GM21390 (cell line): ENCODE results near the gene BARX1.
"Not testable (repeated sequence)": the region's sequence is repeated elsewhere in the genome, so short reads cannot be mapped to it uniquely, and the experiment has no call there.

Experiments used
- ATAC-seq: cut with Tn5 transposase; IDR thresholded peaks from one replicate; pipeline ENCODE4 v1.9.1; 2021; ENCODE audit not compliant: unreplicated experiment

BARX1 gene

DNA sequence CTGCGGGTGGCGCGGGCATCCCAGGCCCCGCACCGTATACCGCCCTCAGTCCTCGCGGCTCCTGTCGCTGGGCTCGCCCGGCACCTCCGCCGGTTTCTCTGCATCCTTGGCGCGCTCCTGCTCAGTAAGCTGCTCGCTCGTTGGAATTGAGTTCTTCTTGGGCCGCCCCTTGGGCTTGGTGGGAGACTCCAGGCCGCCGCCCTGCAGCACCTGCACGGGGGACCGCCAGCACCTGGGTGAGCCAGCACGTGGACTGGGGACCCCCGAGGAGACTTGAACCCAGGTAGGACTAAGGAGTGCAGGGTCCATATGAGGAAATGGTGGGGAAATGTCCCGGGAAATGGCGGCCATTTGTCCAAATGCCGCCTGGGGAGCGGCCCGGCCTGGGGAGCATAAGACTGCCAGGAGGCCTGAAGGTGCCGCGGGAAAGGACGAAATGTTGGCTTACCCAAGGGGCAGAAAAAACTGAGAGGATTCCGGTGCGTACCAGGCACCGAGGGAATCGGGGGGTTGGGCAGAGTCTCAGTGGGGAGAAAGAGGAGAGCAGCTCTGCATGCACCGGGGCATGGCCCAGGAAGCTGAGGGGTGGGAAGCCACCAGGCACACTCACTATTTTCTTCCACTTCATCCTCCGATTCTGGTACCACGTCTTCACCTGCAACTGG lies 2.9 kb downstream of the BARX1 start:
- no peak for ATAC-seq

DNA sequence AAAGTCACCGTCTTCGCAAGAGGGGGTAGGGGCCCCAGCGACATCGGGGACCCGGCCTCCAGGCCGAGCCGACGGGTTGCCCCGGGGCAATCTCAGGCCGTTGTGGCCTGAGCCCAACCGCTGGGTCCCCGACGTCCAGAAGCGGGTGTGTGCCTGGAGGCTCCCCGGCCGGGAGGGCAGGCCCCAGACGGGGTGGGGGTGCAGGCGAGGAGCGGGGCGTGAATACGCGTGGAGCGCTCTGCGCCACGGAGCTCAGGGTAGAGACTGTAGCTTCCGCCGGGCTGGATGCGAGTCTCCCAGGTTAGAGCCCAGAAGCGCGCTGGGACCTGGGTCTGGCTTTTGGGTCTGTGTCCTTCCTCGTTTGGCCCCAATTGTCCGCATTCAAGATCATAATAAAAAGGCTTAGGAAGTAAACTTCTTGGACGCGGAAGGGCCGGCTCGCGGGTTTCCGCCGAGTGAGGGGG lies 3.5 kb downstream of the BARX1 start:
- no peak for ATAC-seq

DNA sequence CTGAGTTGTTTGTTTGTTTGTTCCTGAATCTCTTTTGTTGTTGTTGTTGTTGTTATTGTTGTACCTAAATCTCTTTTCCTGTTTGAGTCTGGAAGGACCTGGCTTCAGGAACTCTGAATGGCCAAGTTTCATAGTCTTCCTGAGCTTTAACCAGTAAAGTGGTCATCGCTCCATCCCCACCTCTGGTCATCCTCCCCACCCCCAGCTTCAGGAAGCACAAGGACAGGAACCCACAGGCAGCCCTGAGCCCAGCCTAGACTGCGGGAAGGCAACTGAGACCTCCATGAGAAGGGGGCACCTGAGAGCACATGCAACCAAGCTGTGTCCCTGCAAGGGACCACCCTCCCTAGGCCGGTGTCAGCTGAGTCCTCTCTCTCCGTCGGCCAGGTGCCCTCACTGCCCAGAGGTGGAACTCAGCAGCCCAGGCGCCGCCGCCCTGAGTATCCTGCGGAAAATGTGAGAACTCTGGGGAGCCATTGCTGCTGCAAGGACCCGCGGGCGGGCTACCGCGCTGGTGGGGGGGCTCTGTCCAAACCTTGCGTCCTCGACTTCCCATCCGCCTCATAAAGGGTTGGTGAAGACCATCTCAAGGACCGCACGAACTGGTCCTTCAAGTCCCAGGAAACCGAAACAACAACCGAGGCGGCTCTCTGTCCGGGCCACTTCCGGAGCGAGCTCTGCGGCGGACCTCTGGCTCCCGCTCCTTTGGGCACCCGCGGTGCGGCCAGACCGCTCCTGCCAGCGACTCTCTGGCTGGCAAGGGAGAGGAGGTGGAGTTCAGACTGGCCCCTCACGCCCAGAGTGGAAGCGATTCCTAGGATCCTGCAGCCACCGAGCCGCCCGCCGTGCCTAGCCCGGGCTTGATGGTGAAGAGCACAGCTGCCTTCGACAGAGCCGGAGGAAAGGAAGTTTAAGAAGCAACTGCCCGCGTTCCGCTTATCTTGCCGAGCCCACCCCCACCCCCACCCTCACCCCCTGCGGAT lies 4.2 kb downstream of the BARX1 start:
- ATAC-seq: no peak

DNA sequence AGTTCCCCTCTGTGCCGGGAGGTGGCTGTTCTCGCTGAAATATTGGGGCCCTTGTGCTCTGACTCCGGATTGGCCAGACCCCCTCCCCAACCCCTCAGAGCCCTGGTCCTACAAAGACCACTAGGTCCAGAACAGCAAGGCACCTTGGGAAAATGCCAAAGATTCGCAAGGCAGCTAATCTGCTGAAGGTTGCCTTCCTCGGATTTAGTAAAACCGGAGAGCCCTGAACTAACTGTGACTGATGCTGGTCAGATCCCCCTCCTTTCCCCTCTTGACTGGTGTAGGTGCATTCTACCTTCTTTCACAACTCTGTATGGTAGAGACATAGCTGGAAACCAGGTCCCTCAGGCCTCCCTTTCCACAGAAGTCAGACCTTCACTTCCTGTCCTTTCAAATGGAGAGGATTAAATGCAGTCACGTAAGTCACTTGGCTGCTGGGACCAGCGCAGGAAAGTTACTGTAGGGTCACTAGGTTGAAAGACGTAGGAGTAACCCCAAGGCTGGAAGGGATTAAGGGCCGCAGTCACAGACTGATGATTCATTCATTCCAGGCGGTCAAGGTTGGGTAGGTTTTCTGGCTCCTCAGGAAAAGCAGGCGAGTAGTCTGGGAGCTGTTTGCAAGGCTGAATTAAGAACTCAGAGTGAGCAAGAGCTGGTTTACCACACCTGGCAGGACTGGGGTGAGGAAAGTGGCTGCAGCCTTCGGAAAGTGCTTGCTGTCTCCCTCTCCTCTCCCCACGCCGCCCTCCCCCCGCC lies 5.3 kb downstream of the BARX1 start:
- ATAC-seq: no peak

DNA sequence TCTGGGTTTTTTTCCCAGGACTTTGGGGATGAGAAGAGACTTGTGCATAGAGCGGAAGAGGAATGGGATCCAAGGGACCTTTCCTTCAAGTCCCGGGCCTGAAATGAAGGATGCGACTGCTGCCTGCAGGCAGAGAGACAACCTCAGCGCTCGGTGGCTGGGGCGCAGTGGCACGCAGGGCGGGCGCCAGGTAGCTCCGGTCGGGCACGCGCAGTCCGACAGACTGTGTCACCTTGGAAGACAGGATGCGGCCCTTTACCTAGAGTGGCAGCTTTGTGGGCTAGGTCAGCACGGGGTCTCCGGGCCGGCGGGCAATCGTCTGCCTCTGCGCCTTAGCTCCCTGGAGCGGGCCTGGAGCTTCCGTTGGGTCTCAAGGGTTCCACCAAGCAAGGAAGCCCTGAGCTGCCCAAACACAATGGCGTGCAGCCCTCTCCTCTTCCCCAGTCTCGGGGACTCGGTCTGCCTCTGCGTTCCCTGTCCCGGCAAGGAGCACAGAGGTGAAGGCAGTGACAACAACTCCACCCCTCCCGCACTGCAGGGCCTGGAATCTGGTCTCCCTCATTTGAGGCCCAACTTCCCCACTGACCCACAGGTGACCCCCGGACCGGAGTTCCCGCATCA lies 6.0 kb downstream of the BARX1 start:
- no peak for ATAC-seq

DNA sequence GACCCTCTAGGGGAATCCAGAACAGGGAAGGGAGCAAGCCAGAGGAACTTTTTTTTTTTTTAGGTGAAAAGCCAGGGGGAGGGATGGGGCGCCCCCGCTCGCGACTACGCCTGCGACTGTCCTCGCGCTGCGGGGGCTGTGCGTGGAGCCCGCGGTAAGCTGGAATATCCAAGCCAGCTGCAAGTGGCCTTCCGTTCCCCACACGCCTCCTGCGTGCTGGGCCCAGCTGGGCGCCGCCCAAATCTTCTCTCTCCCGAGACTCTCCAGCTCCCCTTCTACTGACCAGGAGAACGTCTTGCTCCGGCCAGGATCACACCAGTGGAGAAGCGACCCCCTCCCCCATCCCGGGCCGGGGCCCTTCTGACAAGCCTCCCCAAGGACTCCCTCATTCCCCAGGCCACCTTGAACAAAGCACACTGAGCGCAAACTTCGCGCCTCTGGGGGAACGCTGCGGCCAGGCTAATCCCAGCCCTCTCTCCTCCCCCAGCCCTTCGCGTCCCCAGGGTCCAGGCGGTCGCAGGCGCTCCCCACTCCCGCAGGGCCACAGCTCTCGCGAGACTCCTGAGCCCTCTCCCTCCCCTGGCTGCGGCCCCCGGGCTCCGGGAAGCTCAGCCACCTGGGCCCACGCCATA lies 6.6 kb downstream of the BARX1 start:
- no peak for ATAC-seq

DNA sequence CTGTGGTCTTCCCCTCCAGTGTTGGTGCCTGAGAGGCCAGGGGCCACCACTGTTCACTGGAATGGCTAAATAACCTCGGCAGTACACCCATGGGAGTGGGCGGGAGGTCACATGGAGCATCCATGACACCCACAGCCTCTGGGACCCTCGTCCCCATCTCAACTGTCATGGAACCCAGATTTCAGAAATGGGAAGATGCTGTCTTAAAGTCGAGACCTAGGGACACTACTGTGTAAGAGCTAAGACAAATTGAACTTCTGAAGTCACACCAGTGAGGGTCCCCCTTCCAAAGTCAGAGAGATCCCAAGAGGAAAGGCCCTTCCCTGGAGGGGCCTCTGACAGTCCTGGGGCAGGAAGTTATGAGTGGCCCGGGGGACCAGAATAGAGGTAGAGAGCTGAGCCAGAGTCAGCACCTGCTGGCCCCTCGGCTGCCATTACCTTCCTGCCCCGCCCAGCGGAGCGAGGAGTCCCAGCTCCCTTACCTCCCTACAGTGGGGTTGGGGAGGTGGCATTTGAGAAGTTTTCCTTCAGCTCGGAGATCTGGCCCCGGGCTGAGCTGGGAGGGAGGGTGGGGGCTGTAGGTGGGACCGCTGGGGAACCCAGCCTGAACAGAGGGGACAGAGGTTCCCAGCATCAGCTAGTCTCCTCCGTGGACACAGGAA lies 7.6 kb downstream of the BARX1 start:
- no peak for ATAC-seq

DNA sequence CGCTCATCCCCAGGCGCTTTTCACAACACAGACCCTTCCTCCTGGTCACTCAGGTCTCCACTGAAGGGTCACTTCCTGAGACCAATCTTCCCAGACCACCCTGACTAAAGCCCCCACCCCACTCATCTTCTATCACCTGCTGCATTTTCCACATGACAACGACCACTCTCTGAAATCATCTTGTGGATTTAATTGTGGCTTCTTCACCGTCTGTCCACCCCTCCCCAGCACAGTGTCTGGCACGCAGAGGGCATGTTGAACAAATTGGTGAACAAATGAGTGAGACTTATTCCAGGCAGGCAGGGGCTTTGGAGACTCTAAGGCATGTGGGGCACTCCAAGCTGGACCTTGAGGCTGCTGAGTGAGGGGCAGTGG lies 8.8 kb downstream of the BARX1 start:
- no peak for ATAC-seq

DNA sequence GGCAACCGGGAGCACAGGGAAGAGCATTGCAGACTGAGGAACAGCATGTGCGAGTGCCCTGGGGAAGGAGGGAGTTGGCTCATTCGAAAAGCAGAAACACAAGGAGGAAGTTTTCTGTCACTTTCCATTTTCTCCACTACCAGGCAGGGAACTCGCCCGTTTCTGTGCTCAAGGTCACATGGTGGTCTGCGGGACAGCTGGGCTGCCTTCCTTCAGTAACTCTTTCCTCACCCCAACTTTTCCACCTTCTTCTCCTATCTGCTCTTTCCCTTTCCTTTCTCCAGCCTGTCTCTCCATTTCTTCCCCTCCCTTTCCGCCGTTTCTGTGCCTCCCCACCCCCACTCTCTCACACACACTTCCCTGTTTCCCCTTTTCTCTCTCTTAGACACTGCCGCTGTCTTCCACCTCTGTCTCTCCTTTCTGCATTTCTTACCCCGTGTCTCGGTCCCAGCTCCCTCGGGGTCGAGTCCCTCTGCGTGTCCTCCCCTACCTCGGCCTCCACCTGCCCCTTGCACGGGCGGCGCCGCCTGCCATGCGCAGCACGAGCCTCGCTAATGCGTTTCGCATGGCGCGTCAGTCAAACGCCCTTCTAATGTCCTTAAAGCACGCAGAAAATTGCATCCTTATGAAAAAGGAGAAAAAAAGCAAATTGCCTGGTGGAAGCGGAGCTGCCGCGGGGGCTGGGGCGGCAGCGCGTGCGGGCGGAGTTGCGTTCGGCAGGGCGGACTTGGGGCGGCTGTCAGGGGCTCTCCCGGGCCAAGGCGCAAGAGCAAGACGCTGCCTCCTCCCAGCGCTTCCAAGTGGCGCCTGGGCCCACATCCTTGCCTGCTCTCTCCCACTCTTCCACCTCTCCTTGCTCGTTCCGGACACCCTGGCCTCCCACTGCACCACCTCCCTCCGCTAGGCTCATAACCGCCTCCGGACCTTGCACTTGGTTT lies 9.5 kb downstream of the BARX1 start:
- ATAC-seq: no peak

DNA sequence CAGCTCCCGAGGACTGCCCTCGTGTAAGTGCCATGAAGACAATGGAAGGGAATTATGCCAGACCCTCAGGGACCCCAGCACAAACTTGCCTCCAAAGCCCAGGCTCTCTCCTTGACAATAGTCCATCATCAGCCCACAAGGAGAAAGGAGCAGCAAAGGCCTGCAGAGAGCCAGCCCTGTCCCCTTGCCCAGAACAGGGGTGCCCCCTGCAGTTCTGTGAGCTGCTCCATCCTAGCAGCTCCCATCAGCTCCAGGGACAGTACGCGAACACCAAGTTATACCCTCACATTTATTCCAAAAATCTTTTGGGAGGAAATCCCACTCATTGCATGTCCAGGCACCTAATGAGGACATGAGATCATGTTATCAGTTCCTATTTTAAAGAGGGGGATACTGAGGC lies 11.1 kb downstream of the BARX1 start:
- ATAC-seq: no peak

DNA sequence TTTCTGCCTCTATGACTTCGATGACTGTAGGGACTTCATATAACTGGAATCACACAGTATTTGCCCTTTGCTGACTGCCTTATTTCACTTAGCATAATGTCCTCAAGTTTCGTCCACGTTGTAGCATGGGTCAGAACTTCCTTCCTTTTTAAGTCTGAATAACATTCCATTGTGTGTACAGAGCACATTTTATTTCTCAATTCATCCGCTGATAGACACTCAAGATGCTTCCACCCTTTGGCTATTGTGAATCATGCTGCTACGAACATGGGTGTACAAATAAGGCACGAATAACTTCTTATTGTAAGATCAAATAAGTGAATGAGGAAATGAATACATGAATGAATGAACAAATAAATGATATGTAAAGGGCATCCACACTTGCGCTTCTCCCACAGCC lies 13.0 kb downstream of the BARX1 start:
- no peak for ATAC-seq

DNA sequence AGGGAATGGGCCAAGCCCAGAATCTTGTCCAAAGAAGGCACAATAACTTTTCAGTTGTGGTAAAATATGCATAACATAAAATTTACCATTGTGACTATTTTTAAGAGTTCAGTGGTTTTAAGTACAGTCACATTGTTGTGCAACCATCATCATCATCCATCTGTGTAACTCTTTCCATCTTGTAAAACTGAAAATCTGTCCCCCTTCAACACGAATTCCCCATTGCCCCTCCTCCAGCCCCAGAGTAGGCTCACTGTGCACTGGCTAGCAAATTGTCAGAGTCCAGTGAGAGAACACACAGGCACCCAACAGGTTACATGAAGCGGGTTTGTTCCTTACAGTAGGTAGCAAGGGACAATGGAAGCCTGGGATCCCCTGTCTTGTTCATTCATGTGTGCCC lies 13.7 kb downstream of the BARX1 start:
- no peak for ATAC-seq

DNA sequence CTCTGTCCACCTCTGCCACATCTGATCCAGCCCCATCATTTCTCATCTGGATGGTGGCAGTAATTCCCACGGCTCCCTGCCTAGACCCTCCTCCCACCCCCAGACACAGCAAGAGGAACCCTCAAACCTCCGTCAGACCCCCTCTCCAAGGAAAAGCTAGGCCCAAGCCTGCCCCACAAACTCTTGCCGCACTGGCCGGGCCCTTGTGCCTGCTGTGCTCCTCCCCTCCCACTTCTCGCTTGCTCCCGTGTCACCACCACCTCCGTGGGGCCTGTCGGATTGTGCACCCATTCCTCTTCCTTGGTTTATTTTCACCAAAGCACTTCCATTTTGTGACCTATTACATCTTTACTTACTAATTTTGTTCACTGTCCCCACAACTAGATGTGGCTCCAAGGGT lies 14.2 kb downstream of the BARX1 start:
- ATAC-seq: no peak

DNA sequence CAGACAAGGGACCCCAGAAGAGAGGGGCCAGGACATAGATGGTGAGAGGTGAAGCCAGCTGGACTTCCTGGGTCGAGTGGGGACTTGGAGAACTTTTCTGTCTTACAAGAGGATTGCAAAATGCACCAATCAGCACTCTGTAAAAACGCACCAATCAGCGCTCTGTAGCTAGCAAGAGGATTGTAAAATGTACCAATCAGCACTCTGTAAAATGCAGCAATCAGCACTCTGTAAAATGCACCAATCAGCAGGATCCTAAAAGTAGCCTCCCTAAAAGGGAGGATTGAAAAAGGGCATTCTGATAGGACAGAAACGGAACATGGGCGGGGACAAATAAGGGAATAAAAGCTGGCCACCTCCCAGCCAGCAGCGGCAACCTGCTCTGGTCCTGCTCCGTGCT lies 15.6 kb downstream of the BARX1 start:
- ATAC-seq: not testable (repeated sequence)

DNA sequence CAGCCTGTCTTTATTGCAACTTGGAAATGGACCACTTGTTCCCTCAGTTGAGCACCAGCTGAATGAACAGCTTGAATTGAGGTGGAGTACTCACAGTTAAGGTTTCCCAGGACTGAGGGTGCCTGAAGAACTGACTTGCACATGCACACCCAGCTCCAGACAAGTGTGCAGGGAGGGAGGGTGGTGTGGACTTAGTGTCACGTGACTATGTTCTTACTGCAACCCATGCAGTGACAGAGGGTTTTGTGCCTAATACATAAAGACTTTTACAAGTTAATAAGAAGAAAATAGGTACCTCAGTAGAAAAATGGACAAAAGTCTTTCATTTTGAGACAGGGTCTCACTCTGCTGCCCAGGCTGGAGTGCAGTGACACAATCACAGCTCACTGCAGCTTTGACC lies 18.0 kb downstream of the BARX1 start:
- no peak for ATAC-seq

DNA sequence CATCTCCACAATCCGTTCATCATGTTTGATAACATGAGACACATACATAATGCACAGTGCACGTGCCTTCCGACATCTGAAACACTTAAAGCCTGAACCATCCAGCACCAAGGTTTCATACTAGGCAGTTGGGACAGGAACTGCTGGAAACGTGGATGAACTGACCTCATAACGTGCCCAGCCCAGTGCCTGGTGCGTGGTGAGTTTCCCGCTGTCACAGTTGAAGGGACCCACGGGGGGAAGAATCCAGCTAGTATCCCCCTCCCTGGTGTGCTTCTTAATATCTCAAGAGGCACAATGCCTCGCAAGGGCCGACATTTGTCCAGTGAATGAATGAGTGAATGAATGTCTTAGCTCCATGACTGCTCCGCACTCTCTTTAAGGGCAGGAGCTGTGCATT lies 23.2 kb downstream of the BARX1 start:
- no peak for ATAC-seq

DNA sequence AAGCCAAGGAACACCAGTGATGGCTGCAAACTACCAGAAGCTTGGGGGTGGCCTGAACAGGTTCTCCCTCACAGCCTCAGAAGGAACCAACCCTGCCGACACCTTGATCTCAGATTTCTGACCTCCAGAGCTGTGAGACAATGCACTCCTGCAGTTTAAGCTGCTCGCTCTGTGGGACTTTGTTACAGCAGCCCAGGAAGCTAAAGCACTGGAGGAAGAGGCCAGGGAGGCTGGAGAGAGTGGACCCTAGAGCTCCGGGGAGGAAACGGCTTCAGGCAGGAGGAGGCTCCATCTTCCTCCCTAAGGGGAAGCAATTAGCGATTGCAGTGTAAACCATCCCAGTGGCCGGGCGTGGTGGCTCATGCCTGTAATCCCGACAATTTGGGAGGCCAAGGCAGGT lies 25.1 kb downstream of the BARX1 start:
- ATAC-seq: no peak

DNA sequence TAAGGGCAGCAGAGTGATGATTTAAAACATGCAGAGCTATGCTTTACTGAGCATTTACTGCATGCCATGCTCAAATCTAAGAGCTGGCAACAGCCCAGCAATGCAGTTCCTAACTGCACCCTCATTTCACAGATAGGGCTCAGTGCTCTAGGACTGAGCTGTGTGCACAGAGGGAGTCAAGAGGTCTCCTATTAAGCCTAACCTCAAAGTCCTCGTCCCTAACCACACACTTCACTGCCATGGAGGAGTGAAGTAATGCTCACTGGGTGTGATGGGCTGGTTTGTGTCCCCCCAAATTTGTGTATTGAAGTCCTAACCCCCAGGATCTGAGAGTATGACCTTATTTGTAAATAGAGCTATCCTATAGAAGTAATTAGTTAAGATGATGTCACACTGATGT lies 25.9 kb downstream of the BARX1 start:
- no peak for ATAC-seq

DNA sequence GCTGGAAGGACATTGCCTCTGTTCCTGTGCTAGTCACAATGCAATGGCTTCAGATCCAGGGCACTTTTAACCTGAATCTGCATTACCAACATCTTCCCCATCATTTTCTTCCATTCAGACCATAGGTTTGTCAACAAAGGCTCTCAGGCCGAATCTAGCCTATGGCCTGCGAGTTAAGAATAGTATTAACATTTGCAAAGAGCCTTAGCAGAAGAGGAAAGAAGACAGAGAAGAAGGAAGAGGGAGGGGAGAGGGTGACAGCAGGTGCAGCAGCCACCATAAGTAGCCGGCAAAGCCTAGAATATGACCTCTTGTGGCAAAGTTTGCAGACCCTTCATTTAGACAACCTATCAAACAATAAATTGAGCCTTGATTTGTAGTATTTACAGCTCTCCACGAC lies 32.6 kb downstream of the BARX1 start:
- ATAC-seq: no peak
